NB4 (cell line): Measurements from ENCODE around the gene IL25.
"Not testable (repeated sequence)": the region's sequence is repeated elsewhere in the genome, so short reads cannot be mapped to it uniquely, and the experiment has no call there.

Source experiments
- DNase-seq: peaks from one replicate; pipeline ENCODE4 v3.0.0; 2010; ENCODE audit warnings: low read depth
- H3K4me3 ChIP-seq: one replicate; pipeline ENCODE4 v1.5.1; 2011; ENCODE audit warnings: mild to moderate bottlenecking, low read depth, low read length, moderate library complexity
- MAX ChIP-seq: IDR thresholded peaks from 2 replicates; pipeline ENCODE4 v1.6.1; 2011; ENCODE audit warnings: low read depth, low read length
- MYC ChIP-seq: IDR thresholded peaks from 2 replicates; pipeline ENCODE4 v1.6.1; 2011; ENCODE audit warnings: low read depth, low read length
- POLR2A ChIP-seq: IDR thresholded peaks from 2 replicates; pipeline ENCODE4 v1.6.1; 2011; ENCODE audit warnings: mild to moderate bottlenecking; ENCODE audit not compliant: insufficient read length; ENCODE audit errors: extremely low read depth
- TF ChIP-seq, protein P1 (sequence below): IDR thresholded peaks from one replicate; pipeline ENCODE4 v1.5.1; 2012; ENCODE audit warnings: low read depth, low read length

The IL25 gene

GRCh38 chr14:23372509-23372908, at the start of gene IL25:
IL25 (plus strand) TSS chr14:23372809.
- H3K4me3 ChIP-seq, result no peak within 1 kb of the TSS
- TF ChIP-seq MAX, result no peak
- no peak for TF ChIP-seq MYC
- TF ChIP-seq POLR2A, result no peak
- TF ChIP-seq, protein P1, sequence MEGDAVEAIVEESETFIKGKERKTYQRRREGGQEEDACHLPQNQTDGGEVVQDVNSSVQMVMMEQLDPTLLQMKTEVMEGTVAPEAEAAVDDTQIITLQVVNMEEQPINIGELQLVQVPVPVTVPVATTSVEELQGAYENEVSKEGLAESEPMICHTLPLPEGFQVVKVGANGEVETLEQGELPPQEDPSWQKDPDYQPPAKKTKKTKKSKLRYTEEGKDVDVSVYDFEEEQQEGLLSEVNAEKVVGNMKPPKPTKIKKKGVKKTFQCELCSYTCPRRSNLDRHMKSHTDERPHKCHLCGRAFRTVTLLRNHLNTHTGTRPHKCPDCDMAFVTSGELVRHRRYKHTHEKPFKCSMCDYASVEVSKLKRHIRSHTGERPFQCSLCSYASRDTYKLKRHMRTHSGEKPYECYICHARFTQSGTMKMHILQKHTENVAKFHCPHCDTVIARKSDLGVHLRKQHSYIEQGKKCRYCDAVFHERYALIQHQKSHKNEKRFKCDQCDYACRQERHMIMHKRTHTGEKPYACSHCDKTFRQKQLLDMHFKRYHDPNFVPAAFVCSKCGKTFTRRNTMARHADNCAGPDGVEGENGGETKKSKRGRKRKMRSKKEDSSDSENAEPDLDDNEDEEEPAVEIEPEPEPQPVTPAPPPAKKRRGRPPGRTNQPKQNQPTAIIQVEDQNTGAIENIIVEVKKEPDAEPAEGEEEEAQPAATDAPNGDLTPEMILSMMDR, result no peak
- DNase-seq, result no peak

DNA sequence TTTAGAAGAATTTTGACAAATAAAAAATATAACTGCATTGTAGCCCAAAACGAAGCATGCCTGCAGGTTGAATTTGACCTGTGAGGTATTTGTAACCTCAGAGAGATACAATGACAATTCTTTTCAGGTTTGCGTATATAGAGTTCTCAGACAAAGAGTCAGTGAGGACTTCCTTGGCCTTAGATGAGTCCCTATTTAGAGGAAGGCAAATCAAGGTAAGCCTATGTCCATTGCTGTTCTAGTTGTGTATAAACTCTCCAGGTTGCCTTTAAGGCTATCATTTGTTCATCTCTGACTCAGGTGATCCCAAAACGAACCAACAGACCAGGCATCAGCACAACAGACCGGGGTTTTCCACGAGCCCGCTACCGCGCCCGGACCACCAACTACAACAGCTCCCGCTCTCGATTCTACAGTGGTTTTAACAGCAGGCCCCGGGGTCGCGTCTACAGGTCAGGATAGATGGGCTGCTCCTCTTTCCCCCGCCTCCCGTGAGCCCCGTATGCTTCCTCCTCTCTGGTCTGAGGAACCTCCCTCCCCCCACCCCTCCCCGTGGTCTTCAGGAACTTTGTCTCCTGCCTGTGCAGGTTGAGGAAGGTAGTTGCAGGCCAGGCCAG, 48.7 kb upstream of the IL25 start:
- TF ChIP-seq POLR2A, result no peak
- TF ChIP-seq, protein P1, result no peak
- TF ChIP-seq MAX, result no peak
- TF ChIP-seq MYC, result no peak
- no peak overlapping the region for H3K4me3 ChIP-seq

GRCh38 chr14:23324455-23324846, 48.2 kb upstream of the IL25 start:
- DNase-seq, result no peak
- no peak overlapping the region for H3K4me3 ChIP-seq
- TF ChIP-seq POLR2A, result no peak
- no peak for TF ChIP-seq MYC
- TF ChIP-seq, protein P1, result no peak

More for the DNA sequence above, 48.7 kb upstream of the IL25 start:
- no peak for DNase-seq

DNA sequence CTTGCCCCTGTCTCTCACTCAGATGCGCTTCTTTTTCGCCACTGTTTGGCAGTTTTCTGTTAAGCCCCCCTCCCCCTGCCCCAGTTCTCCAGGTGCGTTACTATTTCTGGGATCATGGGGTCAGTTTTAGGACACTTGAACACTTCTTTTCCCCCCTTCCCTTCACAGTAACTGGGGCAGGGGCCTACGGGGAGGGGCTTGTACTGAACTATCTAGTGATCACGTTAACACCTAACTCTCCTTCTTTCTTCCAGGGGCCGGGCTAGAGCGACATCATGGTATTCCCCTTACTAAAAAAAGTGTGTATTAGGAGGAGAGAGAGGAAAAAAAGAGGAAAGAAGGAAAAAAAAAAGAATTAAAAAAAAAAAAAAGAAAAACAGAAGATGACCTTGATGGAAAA, 47.6 kb upstream of the IL25 start:
- TF ChIP-seq MAX, result no peak
- TF ChIP-seq POLR2A, result no peak
- TF ChIP-seq MYC, result no peak
- TF ChIP-seq, protein P1, result no peak
- no peak overlapping the region for H3K4me3 ChIP-seq
- DNase-seq, result no peak

GRCh38 chr14:23325746-23326145, 46.9 kb upstream of the IL25 start:
- not testable (repeated sequence) for DNase-seq, H3K4me3 ChIP-seq

GRCh38 chr14:23326491-23327332, 45.9 kb upstream of the IL25 start:
- DNase-seq, result no peak
- TF ChIP-seq MYC (no peak), MAX (no peak), POLR2A (no peak)
- TF ChIP-seq, protein P1, result no peak

More at GRCh38 chr14:23326491-23327332, 45.9 kb upstream of the IL25 start:
- H3K4me3 ChIP-seq, result no peak overlapping the region
